Uterus (tissue), 4 donors: ENCODE results near the gene ACTBL2. TPM values are rescaled to one million over a fixed set of nuclear protein-coding genes. Genes with fewer than 3 reads are reported as not detected.

ENCODE experiments used
- DNase-seq, 2 donors: peaks; one replicate each; pipeline ENCODE4 v3.0.0-alpha.2; 2019 to 2020
- H3K27ac ChIP-seq, 2 donors: fragments of 200-600 bp; sonication (generic); 1 replicate in 1 of 2; 2 replicates in 1 of 2; pipeline ENCODE4 v1.5.1; 2016 to 2018
- H3K27me3 ChIP-seq, 2 donors: fragments of 200-600 bp; sonication (generic); one replicate each; pipeline ENCODE4 v1.5.1; 2018 to 2019; ENCODE audit warnings: control low read depth in 1 of 2
- H3K36me3 ChIP-seq, 2 donors: fragments of 200-600 bp; sonication (generic); one replicate each; pipeline ENCODE4 v1.5.1; 2019; ENCODE audit warnings: control low read depth in 1 of 2
- H3K4me1 ChIP-seq, 2 donors: fragments of 200-600 bp; sonication (generic); one replicate each; pipeline ENCODE4 v1.5.1; 2018 to 2019; ENCODE audit warnings: control low read depth in 1 of 2
- H3K4me3 ChIP-seq, 2 donors: fragments of 200-600 bp; sonication (generic); 1 replicate in 1 of 2; 2 replicates in 1 of 2; pipeline ENCODE4 v1.5.1; 2018 to 2019; ENCODE audit warnings: mild to moderate bottlenecking in 1 of 2
- H3K9me3 ChIP-seq, 2 donors: fragments of 200-600 bp; sonication (generic); one replicate each; pipeline ENCODE4 v1.5.1; 2019; ENCODE audit warnings: control low read depth in 1 of 2
- POLR2A ChIP-seq, 2 donors: fragments of 450-650 bp; IDR thresholded peaks; one replicate each; pipeline ENCODE4 v1.6.1; 2016; ENCODE audit warnings: antibody characterized with exemption in 2 of 2, mild to moderate bottlenecking in 1 of 2, moderate library complexity in 1 of 2
- intact Hi-C: fragments of 100-400 bp; cut with DNase I; formaldehyde crosslinking; loops from one replicate; pipeline ENCODE4 v1.15.1; 2023; ENCODE audit warnings: low total_unique reads
- total RNA-seq, 4 donors: library from RNA; depleted of rRNA in 3 of 4; stranded (reverse); fragments of >200 nt in 3 of 4; gene quantifications; one replicate each; pipeline versions ENCODE4 v1.1.0 to v1.2.4, GENCODE V29; 2014 to 2023
- TF ChIP-seq, protein P1 (sequence below), 4 experiments: fragments of 200-600 bp in 2 of 4; fragments of 450-650 bp in 2 of 4; sonication (generic) in 2 of 4; IDR thresholded peaks; one replicate each; pipeline ENCODE4 v1.5.1; 2016 to 2019; ENCODE audit warnings: antibody characterized with exemption in 4 of 4, mild to moderate bottlenecking in 2 of 4, moderate library complexity in 1 of 4
- donor health status: DM: yes; HTN: yes; CAD: no.

ACTBL2 gene
- total RNA-seq, 4 donors from 2014 or later: not detected

- H3K9me3 ChIP-seq: no peaks in the 10 kb centered on the region
- H3K4me3 ChIP-seq: no peak overlapping the region
- H3K36me3 ChIP-seq: no peaks in the 10 kb centered on the region
- H3K27me3 ChIP-seq: no peaks in the 10 kb centered on the region
- no peak overlapping the region for H3K27ac ChIP-seq
- TF ChIP-seq POLR2A (IDR thresholded peaks at IDR 0.05): no peak
- TF ChIP-seq, protein P1, sequence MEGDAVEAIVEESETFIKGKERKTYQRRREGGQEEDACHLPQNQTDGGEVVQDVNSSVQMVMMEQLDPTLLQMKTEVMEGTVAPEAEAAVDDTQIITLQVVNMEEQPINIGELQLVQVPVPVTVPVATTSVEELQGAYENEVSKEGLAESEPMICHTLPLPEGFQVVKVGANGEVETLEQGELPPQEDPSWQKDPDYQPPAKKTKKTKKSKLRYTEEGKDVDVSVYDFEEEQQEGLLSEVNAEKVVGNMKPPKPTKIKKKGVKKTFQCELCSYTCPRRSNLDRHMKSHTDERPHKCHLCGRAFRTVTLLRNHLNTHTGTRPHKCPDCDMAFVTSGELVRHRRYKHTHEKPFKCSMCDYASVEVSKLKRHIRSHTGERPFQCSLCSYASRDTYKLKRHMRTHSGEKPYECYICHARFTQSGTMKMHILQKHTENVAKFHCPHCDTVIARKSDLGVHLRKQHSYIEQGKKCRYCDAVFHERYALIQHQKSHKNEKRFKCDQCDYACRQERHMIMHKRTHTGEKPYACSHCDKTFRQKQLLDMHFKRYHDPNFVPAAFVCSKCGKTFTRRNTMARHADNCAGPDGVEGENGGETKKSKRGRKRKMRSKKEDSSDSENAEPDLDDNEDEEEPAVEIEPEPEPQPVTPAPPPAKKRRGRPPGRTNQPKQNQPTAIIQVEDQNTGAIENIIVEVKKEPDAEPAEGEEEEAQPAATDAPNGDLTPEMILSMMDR (IDR thresholded peaks at IDR 0.05): no peak
- intact Hi-C loops: no loop called here
- H3K4me1 ChIP-seq: no peaks in the 10 kb centered on the region
- no peak for DNase-seq
Measured at GRCh38 chr5:57517250-57517649, 34.6 kb upstream of the ACTBL2 start.

GRCh38 chr5:57513785-57514184 is 31.2 kb upstream of the ACTBL2 start:
- Histone ChIP-seq H3K4me3 (no peak overlapping the region), H3K9me3 (no peaks in the 10 kb centered on the region), H3K27me3 (no peaks in the 10 kb centered on the region), H3K36me3 (no peaks in the 10 kb centered on the region), H3K4me1 (no peaks in the 10 kb centered on the region), H3K27ac (no peak overlapping the region)
- no peak for DNase-seq
- no peak for TF ChIP-seq POLR2A (IDR thresholded peaks at IDR 0.05)
- TF ChIP-seq, protein P1 (IDR thresholded peaks at IDR 0.05): no peak
- intact Hi-C loops: no loop called here

- Histone ChIP-seq H3K4me3 (no peak overlapping the region), H3K27me3 (no peaks in the 10 kb centered on the region), H3K9me3 (no peaks in the 10 kb centered on the region), H3K4me1 (no peaks in the 10 kb centered on the region), H3K36me3 (no peaks in the 10 kb centered on the region), H3K27ac (no peak overlapping the region)
- intact Hi-C loops: no loop called here
- DNase-seq: no peak
- no peak for TF ChIP-seq POLR2A (IDR thresholded peaks at IDR 0.05)
- TF ChIP-seq, protein P1 (IDR thresholded peaks at IDR 0.05): no peak
Measured at GRCh38 chr5:57511321-57511720, 28.7 kb upstream of the ACTBL2 start.

- DNase-seq: no peak
- no peak for TF ChIP-seq POLR2A (IDR thresholded peaks at IDR 0.05)
- TF ChIP-seq, protein P1 (IDR thresholded peaks at IDR 0.05): no peak
- no peak overlapping the region for H3K4me3 ChIP-seq
- H3K36me3 ChIP-seq: no peaks in the 10 kb centered on the region
- no peaks in the 10 kb centered on the region for H3K4me1 ChIP-seq
- no peak overlapping the region for H3K27ac ChIP-seq
- intact Hi-C loops: no loop called here
- H3K9me3 ChIP-seq: no peaks in the 10 kb centered on the region
- no peaks in the 10 kb centered on the region for H3K27me3 ChIP-seq
Measured at GRCh38 chr5:57509501-57510260, 27.1 kb upstream of the ACTBL2 start.

GRCh38 chr5:57508211-57508610 is 25.6 kb upstream of the ACTBL2 start:
- H3K4me3 ChIP-seq: no peak overlapping the region
- H3K9me3 ChIP-seq: no peaks in the 10 kb centered on the region
- H3K27ac ChIP-seq: no peak overlapping the region
- DNase-seq: no peak
- H3K27me3 ChIP-seq: no peaks in the 10 kb centered on the region
- no peaks in the 10 kb centered on the region for H3K36me3 ChIP-seq
- TF ChIP-seq, protein P1 (IDR thresholded peaks at IDR 0.05): no peak
- TF ChIP-seq POLR2A (IDR thresholded peaks at IDR 0.05): no peak
- intact Hi-C loops: no loop called here
- no peaks in the 10 kb centered on the region for H3K4me1 ChIP-seq
